HG02571 (cell line): ENCODE data around the gene TTLL7.
"Not testable (repeated sequence)": the region's sequence is repeated elsewhere in the genome, so short reads cannot be mapped to it uniquely, and the experiment has no call there.

Source experiments
- ATAC-seq: cut with Tn5 transposase; IDR thresholded peaks from one replicate; pipeline ENCODE4 v1.9.1; 2021; ENCODE audit warnings: mild to moderate bottlenecking, moderate library complexity; ENCODE audit not compliant: unreplicated experiment

The TTLL7 gene

DNA sequence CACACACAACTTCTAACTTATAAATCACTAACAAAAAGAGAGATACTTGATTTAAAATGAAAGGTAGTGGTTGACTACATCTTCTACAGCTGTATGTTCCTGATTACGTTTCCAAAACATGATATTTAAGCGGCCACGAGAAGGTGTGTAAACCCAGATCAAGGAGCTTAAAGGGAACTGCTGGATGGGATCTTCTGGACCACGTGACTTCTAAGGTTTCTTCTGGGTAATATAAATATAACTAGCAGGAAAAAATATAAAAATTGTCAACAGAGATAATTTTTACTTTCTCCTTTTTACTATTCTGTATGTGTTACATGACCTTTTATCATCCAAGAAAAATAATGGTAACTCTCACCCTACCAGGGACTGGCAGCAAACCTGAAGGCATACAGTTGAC, 66.2 kb downstream of the TTLL7 start:
- no peak for ATAC-seq

DNA sequence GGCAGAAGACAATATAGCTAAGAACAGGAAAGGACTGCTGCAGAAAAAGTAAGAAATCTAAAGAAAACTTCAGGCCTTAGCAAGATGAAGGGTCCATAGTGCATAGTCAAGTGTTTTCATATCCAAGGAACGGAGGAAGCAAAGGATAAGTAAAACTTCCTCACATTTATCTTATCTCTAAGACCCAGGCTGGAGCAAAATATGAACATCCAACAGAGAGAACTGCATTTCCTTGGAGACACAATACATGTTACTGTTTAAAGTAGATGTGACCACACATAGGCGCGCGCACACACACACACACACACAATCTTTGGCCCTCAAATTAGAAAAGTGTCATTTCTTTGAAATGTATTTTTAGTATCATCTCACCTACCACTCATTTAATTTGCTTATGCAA, 66.7 kb downstream of the TTLL7 start:
- ATAC-seq, result no peak

DNA sequence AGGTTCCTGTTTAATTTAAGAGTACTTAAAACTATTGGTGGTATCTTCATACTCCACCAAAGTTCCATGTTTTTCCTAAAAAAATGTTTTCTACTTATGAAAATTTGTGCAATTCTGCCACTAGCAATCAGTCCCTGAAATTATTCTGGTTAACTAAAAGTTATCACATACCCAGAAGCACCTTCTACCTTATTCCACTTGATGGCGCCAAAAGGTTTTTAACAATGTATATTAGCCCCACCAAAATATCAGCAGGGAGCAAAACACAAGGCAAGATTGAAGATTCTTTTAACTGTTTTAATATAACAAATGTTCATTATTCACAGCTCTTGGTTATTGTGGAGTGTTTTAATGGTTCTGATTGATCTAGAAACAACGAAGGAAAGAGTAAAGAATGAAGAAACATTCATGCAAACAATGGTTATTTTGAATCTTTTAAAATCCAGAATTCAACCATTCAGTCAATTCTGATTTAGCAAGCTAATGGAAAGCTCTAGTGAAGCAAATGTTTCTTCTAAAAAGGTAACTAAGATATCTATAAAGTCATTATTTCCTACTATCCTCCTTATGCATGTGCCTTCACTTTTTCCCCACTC, 67.2 kb downstream of the TTLL7 start:
- no peak for ATAC-seq

DNA sequence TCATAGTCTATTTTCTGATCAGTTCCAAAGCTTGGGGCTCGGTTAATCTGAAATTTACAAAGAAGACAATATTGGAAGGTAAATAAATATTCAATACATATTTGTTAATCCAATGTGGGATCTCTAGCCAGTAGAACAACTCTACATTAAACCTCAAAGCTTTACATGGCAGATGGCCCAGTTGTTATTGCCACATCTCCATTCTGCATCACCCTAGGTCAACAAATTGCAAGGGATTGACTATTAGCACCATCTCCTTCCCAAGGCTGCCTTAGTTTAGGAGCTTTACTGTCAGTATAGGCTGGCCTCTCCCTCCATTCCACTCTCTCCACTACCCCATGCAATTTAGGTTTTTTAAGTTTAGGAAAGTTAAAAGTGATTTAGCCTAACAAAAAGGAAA, 69.7 kb downstream of the TTLL7 start:
- ATAC-seq, result no peak

DNA sequence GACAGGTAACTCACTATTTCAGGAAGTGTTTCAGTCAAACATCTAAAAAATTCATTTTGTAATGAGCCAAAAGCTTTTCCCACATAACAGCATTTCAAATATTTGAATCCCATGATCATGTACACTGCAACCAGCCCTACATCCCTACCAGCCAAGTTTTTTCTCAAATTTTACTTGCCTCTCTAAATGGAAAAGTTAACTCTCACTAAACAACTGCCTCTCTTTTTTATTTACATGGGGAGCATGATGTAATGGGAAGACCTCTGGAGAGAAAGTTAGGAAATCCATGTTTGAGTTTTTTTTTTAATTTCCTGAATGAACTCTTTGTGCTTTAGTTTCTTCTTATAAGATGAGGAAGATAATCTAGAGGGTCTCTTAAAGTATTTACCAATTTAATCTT, 70.5 kb downstream of the TTLL7 start:
- no peak for ATAC-seq

DNA sequence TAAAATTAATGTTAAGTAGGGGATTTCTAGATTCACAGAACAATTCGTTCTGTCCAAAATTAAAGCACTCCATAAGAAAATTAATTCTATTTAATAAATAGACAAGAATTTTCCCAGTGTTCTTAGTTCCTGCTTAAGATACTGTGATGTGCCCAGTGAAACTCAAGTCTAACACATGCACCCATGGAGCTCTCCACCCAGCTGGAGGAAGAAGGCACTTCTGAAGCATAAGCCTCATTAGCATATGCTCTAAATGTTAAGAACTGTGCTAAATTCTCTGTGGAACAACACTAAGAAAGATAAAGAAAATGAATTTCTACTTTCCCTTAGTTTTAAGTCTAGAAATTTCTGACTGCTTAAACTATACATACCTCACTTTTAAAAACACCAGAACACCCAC, 71.2 kb downstream of the TTLL7 start:
- ATAC-seq, result no peak

DNA sequence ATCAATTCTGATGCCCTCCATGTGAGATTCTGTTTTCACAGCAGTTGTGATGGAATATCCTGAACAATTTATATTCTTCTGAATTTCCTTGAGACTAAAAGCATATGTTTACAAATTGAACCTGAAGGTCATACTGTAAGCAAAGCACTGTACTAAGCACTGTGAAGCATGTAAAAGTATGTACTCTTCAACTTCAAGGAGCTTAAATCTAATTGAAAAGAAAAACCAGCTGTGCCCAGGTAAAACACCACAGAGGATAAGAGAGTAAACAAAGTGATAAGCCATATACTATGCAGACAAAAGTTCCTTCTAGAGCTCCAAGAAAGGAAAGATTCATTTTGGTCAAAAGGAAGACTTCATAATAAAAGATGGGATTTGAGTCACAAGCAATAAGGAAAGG, 71.9 kb downstream of the TTLL7 start:
- ATAC-seq, result no peak

DNA sequence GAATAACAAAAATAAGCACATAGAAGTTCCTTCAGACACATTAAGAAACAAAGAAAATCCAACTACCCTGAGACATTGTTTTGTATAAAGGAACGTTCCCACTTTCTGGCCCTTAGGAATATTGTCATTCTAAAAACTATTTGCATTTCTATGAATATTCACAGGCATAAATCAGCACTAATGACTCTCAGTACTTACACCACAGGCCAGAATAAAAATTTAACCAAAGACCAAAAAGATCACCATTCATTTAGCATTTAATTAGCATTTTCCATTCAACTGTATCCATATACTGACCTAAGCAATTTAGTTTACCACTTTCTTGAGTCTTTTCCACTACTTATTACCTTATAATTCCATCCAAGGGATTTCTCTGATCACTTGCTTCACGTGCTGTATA, 75.4 kb downstream of the TTLL7 start:
- no peak for ATAC-seq

DNA sequence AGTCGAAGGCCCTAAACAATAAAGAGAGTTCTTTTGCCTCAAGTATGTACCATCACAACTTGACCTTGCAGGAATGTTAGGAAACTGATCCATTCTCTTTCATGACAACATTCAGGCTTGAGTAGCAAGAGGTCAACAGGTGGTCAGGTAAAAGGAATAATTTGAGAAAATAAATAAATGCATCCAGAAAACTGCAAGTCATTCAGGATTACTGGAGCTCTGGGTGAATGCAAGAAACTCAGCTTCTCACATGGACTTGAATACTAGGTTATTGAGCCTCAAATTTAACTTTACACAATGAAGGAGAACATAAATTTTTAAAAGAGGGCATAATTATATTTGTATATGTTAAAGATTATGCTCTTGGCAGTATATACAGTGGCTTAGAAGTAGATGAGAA, 76.5 kb downstream of the TTLL7 start:
- ATAC-seq, result no peak

DNA sequence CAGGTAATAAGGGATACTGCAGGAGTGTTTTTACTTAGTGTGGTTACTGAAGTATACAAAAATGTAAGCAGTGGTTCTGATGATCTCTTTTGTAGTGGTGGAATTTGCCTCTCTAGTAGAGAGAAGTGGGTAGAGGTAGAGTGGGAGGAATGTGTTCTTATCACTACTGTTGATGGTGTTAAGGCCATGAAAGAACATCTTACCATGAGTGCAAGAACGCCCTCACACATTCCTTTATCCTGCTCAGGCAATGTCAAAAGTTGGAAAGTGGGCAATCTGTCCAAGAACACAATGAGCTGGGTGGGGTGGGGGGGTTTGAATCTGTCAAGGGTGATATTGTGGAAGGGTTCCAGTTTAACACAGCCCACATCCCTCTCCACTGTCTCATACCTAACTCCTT, 78.6 kb downstream of the TTLL7 start:
- ATAC-seq, result no peak

DNA sequence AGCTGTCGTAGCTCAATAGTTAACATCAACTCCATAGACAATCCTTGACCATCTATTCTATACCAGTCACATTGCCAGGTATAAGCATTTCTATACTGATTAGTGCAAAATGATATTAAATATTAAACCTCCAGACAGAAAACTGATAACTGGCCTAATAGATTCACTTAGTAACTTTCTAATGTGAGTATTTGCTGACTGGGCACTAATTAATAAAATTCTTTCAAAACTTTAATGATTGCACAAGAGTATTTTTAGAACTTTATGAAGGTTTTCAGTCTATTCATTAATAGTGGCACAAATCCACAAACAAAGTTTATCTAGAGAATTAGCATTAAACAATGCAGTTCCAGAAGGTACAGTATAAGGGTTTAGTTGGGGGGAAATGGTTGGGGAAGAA, 79.1 kb downstream of the TTLL7 start:
- no peak for ATAC-seq

DNA sequence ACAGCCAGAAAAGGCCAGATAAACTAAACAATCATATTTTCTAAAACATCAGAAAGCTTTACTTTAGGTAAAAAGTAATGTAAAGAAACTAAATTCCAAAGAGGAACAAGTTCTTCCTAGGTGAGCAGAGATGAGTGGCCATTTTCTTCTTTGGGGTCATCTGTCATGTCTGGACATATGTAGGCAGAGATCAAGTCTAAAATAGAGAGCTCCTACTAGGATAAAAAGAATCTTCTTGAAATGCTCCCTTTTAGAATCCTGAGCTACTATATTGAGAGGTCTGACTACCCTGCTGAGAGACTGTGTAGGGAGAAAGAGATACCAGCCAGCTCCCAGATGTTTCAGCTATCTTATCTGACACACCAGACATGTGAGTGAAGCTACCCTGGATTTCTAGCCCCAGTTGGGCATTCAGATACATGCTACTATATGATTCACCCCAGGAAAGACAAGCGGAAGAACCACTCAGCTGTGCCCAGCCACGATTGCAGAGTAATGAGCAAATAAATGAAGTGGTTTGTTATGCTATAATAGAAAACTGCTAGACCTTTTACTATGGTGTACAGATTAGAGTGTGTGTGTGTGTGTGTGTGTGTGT, 80.1 kb downstream of the TTLL7 start:
- ATAC-seq, result no peak

DNA sequence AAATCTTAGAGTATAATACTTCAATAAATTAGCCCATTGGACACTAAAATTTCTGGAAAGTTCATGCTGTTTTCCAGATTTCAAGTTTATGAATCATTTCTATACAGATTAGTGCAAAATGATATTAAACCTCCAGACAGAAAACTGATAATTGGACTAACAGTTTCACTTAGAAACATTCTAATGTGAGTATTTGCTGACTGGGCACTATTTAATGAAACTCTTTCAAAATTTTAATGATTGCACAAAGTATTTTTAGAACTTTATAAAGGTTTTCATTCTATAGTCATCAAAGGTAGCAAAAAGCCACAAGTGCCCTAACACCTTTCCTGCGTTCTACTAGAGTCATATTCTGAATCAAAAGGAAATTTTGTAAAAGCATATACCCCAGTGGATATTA, 81.0 kb downstream of the TTLL7 start:
- no peak for ATAC-seq

DNA sequence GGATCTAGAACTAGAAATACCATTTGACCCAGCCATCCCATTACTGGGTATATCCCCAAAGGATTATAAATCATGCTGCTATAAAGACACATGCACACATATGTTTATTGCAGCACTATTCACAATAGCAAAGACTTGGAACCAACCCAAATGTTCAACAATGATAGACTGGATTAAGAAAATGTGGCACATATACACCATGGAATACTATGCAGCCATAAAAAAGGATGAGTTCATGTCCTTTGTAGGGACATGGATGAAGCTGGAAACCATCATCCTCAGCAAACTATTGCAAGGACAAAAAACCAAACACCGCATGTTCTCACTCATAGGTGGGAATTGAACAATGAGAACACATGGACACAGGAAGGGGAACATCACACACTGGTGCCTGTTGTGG, 82.8 kb downstream of the TTLL7 start:
- not testable (repeated sequence) for ATAC-seq

DNA sequence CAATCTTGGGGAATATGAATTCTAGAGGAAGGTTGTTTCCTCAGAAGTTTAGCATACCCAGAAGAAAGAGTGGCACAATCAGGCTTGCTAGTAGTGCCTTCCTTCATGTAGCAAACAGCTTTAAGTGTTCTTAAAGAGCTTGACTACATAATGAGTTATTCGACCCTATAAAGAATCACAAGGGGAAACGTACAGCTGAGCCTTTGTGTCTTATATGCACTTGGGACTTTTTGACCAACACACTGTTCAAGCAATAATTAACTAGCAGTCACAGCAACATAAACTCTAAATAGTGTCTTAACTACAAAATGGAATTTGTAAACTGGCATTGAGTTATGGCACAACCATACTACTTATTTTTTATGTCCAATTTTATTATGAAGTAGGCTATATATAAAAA, 86.1 kb downstream of the TTLL7 start:
- ATAC-seq, result no peak

DNA sequence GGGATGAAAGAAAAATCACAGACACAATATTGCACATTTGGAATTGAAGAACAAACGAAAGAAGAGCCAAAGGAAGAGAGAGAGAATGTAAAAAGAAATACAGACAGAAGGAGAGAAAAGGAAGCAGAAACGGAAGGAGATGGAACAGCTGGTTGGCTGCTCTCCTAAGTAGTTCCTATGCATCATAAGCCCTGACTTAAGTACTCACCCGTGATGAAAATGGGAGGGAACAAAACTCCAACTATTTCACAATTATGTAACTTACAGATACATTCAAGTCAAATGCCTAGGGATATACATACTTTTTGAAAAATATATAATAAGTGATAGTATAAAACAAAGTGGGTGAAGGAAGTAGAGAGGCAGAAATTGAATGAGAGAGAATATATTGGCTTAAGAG, 88.5 kb downstream of the TTLL7 start:
- ATAC-seq, result no peak

DNA sequence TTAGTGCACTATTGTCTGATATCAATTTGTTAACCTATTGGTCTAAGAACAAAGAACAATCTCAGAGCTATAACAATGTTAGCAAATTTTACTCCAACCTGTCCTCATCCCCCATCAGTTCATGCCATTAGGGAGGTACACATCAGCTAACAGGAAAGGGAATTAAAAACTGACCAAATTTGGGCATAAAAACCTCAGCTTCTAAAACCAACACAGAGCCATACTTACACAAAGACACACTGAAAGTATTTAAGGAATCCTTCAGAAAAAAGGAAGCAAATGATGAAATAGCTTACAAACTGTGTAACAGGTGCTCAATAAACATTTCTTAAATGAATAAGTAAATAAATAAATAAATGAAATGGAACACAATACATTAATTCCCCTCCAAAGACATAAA, 89.2 kb downstream of the TTLL7 start:
- ATAC-seq, result no peak

DNA sequence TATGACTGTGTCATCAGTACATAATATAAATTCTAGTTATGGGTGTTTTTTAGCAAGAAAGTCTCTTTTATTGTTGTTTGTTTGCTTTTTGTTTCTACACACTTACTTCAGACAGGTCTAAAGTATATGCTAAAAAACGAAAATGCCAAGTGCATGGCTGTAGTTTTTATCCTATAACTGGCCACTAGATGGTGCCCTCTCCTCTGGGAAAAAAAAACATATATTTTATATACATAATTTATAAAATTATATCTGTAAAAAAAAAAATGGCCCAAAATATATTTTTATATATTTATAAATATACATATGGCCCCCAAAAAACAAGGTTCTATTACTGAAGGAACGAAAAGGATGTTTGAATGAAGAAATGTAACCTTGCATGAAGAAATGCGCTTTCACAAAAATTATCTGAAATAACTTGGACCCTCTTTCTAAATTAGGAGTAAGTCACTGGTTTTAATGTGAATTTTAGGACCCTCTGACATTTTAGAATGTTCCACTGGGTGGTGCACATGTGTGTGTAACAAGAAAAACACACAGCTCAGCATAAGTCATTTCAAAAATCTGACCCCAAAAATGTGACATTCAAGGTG, 93.5 kb downstream of the TTLL7 start:
- ATAC-seq, result no peak

DNA sequence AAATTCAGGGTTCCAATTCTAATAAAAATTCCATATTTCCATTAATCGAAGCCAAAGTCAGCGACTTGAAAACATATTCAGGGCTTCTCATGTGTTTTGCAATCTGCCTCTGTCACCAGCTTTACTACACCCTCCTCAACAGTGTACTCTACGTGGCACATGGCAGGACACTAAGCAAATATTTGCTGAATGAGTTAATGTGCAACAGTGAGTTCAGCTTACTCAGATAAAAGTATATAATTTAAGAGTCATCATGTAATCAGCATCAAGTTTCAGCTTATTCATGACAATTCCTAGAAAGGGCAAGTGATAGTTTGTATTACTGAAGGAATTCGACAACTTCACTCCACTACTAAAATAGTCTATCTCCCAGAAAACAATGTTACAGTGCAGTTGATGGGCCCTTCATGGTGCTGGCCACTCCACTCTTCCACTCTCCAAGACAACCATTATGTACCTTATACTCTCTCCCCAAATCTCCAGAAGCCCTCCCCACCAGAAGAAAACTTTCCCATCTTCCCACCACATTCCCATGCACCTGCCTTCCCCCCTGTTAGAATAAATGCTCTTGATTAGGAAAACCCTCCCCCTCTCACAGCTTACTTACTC, 97.3 kb downstream of the TTLL7 start:
- ATAC-seq, result no peak

DNA sequence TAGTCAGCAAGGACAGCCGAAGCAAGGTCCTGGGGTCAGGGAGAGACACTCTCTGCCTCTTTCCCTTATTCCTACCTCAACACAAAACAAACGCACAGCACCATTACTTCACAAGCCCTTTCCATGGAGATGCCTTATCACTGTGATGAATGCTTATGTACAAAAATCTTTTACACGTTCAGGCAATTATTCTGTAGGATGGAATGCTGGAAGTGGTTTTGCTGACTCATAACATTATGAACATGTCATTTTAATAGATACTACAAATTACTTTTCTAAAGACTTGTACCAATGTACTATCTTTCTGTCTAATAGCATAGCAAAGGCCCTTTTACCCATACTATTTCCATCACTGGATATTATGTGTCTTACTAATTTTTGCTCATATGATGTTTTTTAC, 98.4 kb downstream of the TTLL7 start:
- ATAC-seq, result no peak

DNA sequence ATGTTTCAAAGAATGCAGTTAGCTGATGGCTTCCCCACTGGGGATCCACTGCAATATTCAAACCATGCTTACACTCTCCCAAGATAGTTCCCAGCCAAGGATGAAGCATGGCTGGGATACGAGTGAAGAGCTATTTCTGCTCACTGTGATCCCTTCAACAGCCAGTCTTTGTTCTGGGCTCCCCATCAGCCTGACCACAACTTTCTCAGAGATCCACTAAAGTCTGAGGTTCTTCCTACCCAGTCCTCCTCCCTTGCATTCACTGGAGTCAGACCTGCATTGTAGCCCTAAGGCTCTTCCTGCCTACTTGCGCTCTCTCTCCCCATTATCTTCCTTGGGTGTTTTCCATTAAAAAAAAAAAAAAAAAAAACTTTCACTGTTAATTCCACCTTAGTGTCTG, 101.4 kb downstream of the TTLL7 start:
- ATAC-seq, result no peak

DNA sequence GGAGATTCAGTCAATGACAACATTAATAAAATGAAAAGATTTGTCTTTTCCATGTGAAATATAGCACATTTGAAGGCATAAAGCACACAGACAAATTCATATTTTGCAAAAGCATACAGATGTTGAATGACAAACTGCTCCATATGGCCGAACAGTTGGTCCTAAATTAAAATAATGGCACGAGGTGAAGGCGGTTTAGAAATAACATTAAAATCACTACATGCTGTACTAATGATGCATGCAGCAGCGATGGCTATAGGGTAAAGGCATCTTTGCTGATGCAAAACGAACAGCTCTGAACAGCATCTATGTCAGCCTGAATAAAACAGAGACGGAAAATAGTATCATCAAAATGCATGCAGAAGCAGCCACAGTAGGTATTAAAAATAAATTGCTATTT, 102.6 kb downstream of the TTLL7 start:
- ATAC-seq, result no peak

DNA sequence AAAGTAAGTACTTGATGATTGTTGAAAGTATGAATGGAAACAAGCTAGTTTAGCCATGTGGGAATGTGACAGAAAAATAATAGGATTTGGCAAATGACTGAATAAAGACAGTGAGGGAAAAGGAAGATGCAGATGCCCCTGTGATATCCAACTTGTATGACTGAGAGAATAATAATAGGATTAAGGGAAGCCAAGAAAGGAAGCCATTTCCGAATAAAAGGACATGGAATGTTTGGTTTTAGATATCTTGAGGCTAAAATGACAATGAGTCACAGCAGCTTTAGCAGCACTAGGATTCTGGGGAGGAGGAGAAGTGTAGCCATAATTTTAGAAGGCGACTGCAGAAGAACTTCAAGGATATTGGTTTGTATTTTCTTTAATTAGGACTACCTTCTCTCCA, 109.2 kb downstream of the TTLL7 start:
- ATAC-seq, result no peak
